ENCODE results near the gene STXBP6.

Gene STXBP6

DNA sequence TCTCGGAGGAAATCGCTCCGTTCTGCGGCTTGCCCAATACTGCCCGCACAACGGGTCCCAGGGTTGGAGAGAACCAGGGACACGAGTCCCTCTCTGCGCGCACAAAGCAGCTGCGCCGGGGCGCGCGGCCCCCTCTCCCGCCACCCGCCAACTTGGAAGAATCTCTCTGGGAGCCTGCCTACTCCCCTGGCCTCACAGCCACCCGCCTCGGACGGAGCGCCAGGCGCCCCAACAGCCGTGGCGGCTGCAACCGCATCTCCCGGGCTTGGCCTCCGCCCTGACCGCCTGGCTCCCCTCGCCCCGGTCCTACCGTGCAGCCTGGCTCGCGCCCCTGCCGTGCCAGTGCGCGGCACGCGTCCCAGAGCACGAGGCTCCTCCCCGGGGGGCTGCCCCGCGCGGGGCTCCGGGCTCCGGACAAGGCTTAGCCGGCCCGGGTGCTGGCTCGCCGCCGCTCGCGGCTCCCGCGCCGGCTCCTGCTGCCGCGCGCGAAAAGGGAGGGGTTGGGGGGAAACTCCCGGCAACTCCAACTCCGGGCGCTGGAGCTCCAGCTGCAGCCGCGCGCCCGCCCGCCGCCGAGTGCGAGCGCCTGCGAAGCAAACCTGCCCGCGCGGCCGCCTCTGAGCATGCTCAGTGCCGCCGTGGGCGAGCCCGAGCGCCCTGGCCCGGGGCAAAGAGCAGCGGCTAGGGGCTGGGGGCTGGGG lies at the start of gene STXBP6:
Gene STXBP6, minus strand, starts transcription at position 580 of the 701 bp plus-strand sequence. CDS start 75,329 bp downstream, outside the sequence.
- DNase-seq, result no peak

DNA sequence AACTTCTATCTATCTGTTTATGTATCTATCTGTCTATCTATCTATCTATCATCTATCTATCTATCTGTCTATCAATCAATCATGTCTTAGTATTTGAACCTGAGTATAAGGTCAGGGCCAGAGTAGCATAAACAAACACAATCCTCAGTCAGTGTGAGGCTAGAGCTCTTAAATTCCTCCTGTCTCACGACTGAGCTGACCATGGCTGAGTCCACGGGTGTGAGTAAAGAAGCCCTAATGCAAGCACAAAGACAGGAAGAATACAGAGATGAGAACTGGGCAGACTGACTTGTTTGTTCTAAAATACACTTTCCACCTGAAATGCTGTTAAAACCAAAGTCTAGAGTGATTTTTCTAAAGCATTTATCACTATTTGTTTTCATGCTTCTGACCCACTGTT lies 47.2 kb upstream of the STXBP6 start:
- DNase-seq, result no peak

DNA sequence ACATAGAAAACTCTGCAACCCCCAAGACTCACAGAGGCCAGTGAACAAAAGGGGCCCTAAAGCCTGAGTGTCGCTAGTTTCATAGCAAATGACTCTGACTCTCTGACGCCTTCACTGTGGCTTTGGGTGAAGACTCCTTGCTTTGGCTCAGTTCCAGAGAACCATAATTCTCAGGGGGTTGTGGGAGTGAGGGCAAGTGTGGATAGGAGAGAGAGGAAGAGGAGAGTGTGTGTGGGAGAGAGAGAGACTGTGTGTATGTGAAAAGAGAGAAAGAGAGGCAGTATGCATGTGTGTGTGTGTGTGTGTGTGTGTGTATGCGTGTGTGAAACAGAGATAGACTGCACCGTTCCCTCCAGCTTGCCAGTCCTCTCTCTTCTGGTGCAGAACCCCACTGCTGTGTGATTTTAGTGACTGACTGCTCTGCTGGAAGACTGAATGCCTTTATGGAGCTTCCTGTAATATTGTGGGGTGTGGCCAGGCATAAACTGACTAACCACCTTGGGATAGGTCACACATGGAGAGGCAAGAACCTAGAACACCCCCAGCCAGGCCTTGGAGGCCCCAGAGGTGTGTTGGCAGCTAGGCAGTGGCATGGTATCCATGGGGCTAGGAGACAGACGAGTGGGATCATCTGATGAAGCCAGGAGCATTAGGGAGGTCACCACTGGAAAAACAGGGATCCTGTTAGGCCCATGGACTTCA lies 45.9 kb upstream of the STXBP6 start:
- no peak for DNase-seq

DNA sequence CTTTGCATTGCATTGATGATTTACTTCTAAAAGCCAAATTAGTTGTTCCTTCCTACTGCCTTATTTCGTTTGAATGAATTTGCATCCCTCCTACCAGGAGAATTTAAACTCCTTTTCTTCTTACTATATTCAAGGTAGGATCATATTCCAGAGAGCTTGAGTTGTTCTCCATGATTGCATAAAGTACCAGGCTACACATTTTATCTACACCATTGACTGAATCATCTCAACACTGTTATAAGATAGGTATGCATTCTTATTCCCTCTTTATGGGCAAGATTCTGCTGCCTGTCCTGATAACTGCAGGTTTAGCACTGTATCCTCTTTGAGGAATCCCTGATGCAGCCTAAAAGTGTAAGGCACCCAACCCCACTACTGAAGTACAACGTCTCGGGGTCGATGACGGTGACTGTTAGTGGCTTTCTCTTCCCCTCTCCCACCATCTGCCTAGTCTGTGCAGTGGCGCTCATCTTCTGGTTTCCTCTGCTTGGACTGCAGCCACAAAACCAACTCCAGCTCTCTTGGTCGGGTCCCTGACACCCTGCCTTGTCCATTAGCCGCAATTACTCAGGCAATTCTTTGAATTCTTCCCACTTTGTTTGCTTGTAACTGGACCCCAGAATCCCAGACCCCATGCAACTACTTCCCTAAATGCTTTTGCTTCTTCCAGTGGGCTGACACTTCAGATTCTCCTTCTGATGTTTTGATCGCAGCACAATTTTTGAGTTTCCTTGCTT lies 44.4 kb upstream of the STXBP6 start:
- DNase-seq, result no peak

DNA sequence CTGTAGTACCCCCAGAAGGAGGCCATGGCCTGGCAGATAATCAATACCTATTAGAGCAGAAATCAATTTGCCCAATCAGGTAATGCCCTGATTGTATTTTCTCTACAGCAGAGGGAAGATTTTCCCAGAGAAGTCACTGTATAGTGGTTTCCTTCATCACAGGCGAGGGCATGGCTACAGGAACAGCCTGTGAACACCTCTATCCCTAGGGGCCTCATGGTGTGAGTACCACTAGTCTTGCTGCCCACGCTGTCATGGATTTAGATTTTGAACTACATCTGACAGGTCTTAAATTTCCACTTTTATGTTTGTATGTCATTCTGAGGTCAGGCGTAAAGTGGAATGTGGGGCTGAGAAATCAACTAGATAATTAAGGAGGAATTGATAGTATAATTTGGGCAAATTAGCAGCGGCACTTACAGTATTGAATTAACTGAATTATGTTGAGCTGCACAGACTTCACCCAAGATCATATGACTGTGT lies 42.4 kb upstream of the STXBP6 start:
- DNase-seq, result no peak

DNA sequence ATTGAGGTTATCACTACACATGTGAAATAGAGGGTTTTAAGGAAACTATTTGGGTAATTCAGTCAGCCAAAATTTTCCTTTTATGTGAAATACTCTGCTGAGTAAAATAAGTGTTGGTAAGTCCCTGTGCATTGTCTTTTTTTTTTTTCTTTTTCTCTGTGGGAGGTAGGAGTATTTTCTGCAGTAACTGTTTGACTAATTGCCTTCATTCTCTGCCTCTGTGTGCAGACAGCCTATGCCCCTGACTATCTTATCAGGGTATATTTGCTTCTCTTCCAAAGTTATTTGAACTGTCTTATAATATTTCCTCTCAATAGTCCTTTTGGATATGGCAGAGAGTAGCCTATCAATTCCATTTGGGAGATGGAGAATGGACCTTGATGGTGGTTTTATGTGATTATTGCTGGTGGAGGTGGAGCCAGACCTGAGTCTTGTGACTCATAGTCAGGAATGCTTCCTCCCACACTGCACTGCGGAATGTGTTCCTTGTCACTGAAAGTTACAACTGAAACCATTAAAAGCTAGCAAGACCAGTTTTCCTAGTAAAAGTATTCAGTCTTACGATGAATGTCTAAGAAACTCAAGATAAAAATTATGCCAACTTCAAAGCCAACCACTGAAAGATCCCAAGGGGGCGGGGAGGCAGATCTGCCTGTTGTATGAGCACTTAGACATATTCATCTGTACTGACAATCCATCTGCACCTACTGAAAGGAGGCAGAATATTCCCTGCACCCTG lies 40.9 kb upstream of the STXBP6 start:
- DNase-seq, result no peak

DNA sequence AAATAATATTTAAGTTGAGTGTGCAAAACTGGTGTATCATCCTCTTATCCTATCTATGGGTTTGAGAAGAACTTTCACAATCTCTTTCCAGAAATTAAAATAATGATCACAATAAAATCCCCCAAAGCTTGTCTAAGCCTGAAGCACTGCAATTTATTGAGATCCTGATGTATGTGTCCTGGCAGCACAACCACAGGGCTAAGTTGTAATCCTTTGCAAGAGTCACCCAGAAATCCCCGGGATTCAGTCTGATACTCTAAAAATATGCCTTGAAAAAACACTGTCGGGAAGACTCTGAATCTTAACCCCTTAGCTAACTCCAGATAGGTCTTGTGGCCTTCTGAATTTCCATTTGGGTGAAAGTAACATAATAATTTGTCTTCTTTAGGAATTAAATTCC lies 40.3 kb upstream of the STXBP6 start:
- DNase-seq, result no peak

DNA sequence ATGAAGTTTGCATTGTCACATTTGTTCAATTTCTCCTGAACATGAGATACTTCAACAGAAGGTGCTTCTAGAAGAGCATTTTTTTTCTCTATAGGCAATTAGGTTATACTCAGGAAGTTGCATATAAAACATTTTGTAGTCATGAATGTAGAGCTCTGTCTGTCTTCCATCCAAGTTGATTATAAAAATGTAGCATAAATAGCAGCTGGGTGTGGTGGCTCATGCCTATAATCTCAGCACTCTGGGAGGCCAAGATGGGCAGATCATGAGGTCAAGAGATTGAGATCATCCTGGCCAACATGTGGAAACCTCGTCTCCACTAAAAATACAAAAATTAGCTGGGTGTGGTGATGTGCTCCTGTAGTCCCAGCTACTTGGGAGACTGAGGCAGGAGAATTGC lies 39.5 kb upstream of the STXBP6 start:
- no peak for DNase-seq

DNA sequence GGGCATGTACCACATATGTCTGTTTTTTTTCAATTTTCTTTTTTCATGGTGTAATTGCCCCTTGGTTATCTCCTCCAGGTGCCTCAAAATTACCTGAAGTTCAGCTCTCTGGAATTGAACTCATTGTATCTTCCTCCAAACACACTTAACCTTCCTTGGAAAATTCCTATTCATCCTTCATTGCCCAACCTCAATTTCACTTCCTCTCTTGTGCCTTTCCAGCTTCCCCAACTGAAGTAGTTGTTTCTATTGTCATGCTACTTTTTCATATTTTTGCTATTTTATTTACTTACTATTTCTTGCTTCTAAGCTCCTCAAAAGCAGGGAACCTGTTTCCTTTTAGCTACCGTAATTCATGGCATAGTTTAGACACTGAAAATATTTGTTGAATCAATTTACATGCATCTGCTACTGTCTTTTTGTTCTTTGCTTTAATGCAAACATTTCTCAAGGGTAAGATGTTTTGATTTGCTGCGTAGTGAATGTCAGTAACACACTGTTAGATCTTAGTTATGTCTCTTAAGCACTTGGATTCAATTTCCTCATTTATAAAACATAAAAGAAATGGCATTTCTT lies 37.0 kb upstream of the STXBP6 start:
- DNase-seq, result no peak

DNA sequence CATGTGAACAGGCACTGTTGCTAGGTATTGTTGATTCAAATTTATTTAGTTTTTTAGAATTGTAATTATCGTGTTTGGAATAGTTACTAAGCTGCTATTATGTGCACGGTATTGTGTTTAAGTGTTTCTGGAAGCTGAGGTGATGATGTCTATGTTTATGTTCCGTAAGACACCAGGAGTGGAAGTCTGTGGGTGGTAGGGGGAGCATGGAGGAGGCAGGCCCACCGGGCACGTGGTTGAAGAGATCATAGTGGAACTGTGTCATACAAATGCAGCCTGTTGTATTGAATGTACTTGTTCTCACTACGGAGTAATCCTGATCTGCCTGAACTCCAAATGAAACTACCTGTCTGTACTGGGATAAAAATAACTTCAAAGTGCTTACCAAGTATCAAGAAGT lies 36.1 kb upstream of the STXBP6 start:
- DNase-seq, result no peak

DNA sequence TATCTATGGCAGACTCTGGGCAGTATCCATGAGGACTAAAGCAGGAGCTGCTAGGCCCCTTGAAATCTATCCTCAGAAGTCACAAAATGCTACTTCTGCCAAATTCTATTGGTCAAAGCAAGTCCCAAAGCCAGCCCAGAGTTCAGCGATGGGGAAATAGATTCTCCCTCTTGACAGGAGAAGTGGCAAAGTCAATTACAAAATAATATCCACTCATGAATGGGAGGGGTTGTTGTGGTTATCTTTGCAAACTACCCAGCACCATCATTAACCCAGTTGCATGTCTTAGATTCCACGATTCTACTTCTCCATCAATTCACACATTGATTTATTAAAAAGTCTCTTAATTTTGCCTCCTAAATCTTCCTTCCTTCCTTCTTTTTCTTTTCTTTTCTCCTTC lies 30.7 kb upstream of the STXBP6 start:
- no peak for DNase-seq

DNA sequence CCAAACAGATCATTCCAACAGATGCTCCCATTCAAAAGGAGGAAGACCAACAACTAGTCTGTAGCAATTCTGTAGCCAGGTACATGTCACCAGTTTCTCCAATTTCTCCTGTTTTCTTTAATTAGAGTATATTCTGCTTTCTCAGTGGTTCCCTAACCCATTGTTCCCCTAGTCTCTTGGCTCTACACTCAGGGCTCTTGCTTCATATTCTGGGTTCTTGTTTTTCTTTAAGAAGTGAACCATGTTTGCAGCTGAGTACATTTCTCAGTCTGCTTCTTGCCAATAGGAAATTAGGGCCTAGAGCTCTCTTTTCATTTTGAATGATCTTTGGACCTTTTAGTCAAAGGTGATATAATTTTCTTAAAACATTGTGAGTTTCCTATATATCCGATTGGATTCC lies 29.4 kb upstream of the STXBP6 start:
- DNase-seq, result no peak

DNA sequence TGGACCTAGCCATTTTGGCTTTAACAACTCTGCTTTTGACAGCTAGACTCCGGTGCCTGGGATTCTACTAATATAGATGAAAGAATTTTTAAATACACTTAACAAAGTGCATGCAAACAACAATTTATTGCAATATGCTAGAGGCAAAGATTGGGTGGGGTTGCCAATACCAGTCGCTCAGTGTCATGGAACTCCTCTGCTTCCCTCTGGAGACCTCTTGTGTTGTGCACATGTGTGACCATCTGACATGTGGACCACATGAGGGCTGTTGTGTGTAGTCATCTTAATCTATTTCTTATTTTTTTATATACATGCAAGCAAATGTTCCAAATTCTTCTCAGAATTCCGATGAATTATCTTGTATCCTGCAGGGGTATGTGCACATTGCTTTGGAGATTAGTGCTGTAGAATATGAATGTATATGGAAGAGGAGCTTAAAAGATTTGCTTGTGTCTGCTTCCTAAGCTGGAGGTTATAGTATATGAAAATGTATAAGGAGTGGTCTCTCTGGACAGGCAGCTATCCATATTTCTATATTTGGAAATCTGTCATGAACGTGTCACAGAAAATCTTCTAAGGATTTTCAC lies 24.2 kb upstream of the STXBP6 start:
- DNase-seq, result no peak

DNA sequence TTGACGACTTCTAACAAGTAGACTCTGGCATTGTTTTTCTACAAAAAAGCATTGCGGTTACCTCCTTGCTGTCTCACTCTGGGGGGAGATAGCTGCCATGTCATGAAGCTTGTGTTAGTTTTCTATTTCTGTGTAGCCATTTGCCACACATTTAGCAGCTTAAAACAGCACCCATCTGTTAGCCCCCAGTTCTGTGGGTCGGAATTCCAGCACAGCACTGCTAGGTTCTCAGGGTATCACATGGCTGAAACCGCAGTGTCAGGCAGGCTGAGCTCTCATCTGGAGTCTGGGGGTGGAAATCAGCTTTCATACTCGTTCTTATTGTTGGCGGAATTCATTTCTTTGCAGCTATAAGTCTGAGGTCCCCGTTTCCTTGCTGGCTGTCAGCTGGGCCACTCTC lies 19.9 kb upstream of the STXBP6 start:
- no peak for DNase-seq

DNA sequence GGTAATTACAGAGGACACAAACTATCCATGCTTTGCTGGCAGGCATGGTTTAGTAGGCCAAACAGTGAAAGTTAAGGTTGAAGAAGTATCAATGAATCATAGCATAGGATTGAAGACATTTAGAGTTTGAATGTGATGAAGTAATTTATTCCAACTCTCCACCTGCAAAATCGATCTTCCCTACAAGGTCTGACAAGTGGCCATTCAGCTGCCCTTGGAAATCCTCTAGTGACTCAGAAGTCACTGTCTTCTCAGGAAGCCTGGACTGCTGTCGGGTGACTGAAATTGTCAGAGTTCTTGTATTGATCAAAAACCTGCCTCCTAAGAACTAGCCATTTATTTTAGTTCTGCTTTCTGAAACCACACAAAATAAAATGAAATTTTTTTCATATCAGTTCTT lies 17.7 kb upstream of the STXBP6 start:
- no peak for DNase-seq

DNA sequence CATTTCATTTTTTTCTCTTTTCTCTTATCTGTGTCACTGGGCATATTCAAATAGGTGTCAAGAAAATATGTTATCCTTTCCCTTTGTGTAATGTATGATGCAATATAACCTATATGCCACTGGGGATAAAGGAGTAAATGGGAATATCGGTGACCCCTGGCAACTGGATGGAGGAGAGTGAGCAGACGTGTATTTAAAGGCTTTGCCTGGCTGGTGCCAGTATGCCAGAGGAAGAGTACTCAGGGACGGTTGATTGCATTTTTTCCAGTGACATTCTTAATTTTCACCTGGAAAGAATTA lies 12.0 kb upstream of the STXBP6 start:
- no peak for DNase-seq

DNA sequence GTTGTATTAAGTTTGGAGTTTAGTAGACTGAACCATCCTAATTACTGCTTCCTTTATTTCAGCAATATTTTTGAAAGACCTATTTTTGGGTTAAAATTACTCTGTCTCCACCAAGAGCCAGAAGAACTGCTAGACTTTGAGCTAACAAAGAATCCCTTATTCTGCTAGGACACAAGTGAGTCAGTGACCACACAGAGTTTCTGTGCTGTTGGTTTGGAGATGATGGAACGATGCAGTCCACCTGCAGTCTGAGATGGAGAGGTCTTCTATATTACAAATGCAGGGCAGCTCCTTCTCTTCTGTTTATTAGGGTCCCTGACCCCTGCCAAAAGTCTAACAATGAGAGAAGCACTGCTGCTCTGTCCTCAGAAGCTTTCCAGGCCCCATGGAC lies 6.7 kb upstream of the STXBP6 start:
- DNase-seq, result no peak

DNA sequence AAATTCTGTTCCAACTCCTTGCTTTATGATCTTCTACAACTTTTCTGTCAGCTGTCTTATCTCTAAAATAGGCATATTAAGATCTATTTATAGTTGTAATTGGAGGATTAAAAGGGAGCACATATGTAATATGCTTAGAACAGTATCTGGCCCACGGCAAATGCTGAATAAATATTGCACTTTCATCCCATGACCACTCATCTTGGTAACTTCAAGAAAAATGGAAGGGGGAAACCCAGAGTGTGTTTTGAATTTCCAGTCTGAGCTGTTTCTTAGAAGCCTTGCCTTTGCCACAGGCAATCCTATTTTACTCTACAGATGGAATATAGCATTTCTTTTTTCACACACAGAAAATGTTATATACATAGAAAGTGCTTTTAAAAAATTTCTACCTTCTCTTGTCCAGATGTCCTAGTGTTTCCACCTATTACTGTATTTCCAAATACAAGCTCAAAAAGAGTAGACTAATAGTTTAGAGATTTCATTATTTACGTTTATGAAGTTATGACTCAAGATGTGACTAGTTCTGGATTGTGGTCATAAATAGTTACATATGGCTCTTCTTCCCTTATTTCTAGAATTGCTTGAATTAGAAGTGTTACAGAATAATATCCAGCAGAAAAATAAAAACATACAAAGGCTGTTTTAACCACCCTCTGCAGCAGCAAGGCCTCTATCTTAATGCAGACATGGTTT lies 6.2 kb upstream of the STXBP6 start:
- no peak for DNase-seq

DNA sequence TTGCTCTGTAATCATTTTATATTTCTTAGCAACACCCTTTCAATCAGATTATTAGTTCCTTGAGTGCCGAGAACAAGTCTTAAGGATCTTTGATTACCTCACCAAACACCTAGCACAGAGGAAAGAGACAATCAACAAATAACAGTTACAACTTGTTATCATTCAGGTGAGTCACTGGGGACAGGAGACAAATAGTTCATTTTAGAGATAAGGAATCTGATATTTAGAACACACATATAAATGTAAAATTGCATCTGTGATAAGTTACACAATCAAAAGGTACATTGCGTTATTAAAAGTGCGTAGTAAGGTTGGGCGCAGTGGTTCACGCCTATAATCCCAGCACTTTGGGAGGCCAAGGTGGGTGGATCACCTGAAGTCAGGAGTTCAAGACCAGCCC lies 5.1 kb upstream of the STXBP6 start:
- no peak for DNase-seq

DNA sequence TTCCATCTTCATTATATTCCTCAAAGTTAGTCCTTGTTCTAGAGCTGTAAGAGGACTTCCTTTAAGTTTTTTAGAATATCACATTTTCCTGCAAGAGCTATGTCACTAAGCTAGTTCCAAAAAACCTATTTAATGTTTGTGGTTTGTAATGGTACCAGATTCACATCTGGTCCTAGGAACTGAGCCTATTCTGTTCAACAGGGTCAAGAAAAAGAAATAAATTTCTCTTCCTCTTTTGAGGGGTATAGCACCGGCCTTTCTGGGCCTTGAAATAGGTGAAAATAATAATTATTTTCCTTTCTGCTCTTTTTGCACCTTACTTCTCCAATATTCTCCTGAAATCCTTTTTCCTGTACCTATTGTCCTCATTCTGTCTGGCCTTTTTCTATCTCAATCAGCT lies 3.6 kb upstream of the STXBP6 start:
- no peak for DNase-seq

DNA sequence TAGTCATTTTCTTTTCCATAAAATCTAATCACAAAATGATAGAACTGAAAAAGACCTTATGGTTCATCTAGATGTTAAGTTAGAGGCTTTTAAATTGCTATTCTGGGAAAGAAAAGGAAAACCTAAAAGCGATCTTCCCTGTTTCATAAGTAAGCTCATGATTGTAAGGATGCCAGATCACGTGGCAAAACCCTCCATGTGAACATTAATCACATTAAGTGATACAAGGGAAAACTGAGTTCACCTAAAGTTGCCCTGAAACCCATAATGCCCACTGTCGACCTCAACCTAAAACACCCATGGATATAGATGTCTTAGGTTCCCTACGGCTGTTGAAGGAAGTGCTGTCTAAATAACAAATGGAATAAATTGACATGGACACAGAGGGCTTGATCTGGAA lies 3.0 kb upstream of the STXBP6 start:
- no peak for DNase-seq

DNA sequence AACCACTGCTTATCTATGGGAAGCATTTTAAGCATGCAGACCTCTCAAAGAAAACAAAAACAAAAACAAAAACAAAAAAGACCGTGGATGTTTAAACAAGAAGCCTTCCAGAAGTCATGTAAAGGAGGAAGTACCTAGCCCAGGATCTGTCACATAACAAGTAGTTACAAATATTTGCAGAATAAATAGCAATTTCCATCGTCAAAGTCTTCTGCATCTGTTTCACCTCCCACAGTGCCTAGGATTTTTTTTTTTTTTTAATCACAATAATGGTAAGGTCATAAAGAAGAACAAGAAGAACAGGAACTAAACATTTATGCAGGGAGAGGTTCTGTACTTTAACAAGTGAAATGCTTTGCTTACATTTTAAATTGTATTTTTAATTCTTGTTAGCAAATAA lies 2.4 kb upstream of the STXBP6 start:
- DNase-seq, result no peak
